Measurements from ENCODE around the gene PITPNM2. TPM values are rescaled to one million over a fixed set of nuclear protein-coding genes. Genes with fewer than 3 reads are reported as not detected.
A peak's percentile ranks its signal among the peaks of the same experiment; 100 is the strongest.

The PITPNM2 gene
- total and polyA plus RNA-seq, 9 of the 15 experiments (the other 6 are each of a cell fraction or from before 2014, with no cell fraction given), result 0.03 to 10.8 (median 2.9) TPM

DNA sequence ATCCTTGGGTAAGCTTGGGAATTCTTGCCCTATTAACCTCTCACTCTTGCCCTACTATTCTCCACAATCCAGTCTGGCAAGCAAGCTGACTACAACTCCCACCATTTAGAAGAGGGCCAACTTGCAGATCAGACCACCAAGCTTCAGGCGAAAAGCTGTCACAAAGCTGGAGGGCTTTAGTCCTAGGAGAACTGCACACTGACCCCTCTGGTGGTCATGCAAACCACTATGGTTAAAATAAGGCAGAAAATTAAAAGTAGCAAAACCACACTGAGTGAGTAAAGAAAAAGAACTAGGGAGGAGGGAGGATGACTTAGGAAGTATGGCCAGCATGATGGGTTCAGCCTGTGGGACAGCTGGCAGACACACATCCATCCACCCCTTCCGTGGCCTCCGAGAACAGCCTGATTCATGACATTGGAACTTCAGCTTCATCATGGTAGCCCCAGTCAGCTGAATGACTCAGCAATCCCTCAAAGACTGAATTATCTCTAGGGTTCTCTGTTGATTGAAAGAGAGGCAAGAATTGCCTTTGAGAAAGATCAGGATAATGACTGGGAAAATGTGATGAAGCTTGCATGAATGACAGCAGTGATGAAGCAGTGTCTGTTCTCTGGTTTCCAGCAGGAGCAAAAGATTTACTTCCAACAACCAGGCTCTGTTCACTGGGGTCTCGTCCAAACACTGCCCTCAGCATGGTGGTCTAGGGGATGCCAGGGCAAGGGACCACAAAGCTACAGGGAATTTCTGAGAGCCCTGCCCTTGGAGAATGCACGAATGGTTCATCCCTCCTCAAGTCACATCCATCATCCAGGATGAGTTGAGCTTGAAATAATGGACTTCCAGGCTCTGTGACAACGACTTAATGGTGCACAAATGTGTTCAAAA is 24.4 kb downstream of the PITPNM2 start (continued):
- TF ChIP-seq ZNF133 (CRISPR knock-in tag; IDR thresholded peaks at IDR 0.05) (no peak), TSC22D4 (tag; IDR thresholded peaks at IDR 0.05) (no peak), NUFIP1 (IDR thresholded peaks at IDR 0.05; ENCODE audit: partially characterized antibody) (no peak), TCFL5 (CRISPR knock-in tag; conservative IDR thresholded peaks at IDR 0.05) (no peak), CBX5 (IDR thresholded peaks at IDR 0.05; ENCODE audit: borderline replicate concordance, low read depth) (no peak), ZNF217 (CRISPR knock-in tag; IDR thresholded peaks at IDR 0.05) (no peak), ETV5 (CRISPR knock-in tag; IDR thresholded peaks at IDR 0.05; ENCODE audit: low read depth) (no peak), MAFF (IDR thresholded peaks at IDR 0.05; ENCODE audit: low read length) (peak; percentile 99), RFX7 (CRISPR knock-in tag; IDR thresholded peaks at IDR 0.05) (no peak), ZNF764 (CRISPR knock-in tag; IDR thresholded peaks at IDR 0.05; ENCODE audit: low read depth) (no peak)
- TF ChIP-seq, protein P1, sequence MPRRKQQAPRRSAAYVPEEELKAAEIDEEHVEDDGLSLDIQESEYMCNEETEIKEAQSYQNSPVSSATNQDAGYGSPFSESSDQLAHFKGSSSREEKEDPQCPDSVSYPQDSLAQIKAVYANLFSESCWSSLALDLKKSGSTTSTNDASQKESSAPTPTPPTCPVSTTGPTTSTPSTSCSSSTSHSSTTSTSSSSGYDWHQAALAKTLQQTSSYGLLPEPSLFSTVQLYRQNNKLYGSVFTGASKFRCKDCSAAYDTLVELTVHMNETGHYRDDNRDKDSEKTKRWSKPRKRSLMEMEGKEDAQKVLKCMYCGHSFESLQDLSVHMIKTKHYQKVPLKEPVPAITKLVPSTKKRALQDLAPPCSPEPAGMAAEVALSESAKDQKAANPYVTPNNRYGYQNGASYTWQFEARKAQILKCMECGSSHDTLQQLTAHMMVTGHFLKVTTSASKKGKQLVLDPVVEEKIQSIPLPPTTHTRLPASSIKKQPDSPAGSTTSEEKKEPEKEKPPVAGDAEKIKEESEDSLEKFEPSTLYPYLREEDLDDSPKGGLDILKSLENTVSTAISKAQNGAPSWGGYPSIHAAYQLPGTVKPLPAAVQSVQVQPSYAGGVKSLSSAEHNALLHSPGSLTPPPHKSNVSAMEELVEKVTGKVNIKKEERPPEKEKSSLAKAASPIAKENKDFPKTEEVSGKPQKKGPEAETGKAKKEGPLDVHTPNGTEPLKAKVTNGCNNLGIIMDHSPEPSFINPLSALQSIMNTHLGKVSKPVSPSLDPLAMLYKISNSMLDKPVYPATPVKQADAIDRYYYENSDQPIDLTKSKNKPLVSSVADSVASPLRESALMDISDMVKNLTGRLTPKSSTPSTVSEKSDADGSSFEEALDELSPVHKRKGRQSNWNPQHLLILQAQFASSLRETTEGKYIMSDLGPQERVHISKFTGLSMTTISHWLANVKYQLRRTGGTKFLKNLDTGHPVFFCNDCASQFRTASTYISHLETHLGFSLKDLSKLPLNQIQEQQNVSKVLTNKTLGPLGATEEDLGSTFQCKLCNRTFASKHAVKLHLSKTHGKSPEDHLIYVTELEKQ (CRISPR knock-in tag; IDR thresholded peaks at IDR 0.05), result no peak
- TF ChIP-seq, protein P2, sequence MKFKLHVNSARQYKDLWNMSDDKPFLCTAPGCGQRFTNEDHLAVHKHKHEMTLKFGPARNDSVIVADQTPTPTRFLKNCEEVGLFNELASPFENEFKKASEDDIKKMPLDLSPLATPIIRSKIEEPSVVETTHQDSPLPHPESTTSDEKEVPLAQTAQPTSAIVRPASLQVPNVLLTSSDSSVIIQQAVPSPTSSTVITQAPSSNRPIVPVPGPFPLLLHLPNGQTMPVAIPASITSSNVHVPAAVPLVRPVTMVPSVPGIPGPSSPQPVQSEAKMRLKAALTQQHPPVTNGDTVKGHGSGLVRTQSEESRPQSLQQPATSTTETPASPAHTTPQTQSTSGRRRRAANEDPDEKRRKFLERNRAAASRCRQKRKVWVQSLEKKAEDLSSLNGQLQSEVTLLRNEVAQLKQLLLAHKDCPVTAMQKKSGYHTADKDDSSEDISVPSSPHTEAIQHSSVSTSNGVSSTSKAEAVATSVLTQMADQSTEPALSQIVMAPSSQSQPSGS (CRISPR knock-in tag; IDR thresholded peaks at IDR 0.05), result no peak
- TF ChIP-seq, protein P3, sequence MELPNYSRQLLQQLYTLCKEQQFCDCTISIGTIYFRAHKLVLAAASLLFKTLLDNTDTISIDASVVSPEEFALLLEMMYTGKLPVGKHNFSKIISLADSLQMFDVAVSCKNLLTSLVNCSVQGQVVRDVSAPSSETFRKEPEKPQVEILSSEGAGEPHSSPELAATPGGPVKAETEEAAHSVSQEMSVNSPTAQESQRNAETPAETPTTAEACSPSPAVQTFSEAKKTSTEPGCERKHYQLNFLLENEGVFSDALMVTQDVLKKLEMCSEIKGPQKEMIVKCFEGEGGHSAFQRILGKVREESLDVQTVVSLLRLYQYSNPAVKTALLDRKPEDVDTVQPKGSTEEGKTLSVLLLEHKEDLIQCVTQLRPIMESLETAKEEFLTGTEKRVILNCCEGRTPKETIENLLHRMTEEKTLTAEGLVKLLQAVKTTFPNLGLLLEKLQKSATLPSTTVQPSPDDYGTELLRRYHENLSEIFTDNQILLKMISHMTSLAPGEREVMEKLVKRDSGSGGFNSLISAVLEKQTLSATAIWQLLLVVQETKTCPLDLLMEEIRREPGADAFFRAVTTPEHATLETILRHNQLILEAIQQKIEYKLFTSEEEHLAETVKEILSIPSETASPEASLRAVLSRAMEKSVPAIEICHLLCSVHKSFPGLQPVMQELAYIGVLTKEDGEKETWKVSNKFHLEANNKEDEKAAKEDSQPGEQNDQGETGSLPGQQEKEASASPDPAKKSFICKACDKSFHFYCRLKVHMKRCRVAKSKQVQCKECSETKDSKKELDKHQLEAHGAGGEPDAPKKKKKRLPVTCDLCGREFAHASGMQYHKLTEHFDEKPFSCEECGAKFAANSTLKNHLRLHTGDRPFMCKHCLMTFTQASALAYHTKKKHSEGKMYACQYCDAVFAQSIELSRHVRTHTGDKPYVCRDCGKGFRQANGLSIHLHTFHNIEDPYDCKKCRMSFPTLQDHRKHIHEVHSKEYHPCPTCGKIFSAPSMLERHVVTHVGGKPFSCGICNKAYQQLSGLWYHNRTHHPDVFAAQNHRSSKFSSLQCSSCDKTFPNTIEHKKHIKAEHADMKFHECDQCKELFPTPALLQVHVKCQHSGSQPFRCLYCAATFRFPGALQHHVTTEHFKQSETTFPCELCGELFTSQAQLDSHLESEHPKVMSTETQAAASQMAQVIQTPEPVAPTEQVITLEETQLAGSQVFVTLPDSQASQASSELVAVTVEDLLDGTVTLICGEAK (IDR thresholded peaks at IDR 0.05), result no peak
- TF ChIP-seq, protein P3 (CRISPR knock-in tag; IDR thresholded peaks at IDR 0.05), result no peak

Data from K562 (cell line).